Hepatocyte (in vitro differentiated cells): ENCODE results near the gene RNASE13. TPM values are rescaled to one million over a fixed set of nuclear protein-coding genes. Genes with fewer than 3 reads are reported as not detected.
A peak's percentile ranks its signal among the peaks of the same experiment; 100 is the strongest.

Source experiments
- DNase-seq: peaks from one replicate; pipeline ENCODE4 v3.0.0-alpha.2; 2016; ENCODE audit warnings: low spot score
- H2AFZ ChIP-seq: fragments of 200-600 bp; sonication (generic); 2 replicates; pipeline ENCODE4 v1.6.0; 2016; ENCODE audit warnings: antibody characterized with exemption, mild to moderate bottlenecking
- H3K27ac ChIP-seq: fragments of 200-600 bp; sonication (generic); 2 replicates; pipeline ENCODE4 v1.5.1; 2016; ENCODE audit warnings: mild to moderate bottlenecking
- H3K27me3 ChIP-seq: fragments of 200-600 bp; sonication (generic); 2 replicates; pipeline ENCODE4 v1.6.1; 2016
- H3K36me3 ChIP-seq: fragments of 200-600 bp; sonication (generic); replicated peaks from 2 replicates; pipeline ENCODE4 v1.5.1; 2016; ENCODE audit warnings: low read depth; ENCODE audit not compliant: insufficient read depth
- H3K4me1 ChIP-seq: fragments of 200-600 bp; sonication (generic); 2 replicates; pipeline ENCODE4 v1.5.1; 2016; ENCODE audit warnings: mild to moderate bottlenecking, moderate library complexity; ENCODE audit not compliant: insufficient read depth
- H3K4me2 ChIP-seq: fragments of 200-600 bp; sonication (generic); 2 replicates; pipeline ENCODE4 v1.6.0; 2016
- H3K4me3 ChIP-seq: fragments of 200-600 bp; sonication (generic); 2 replicates; pipeline ENCODE4 v1.5.1; 2016; ENCODE audit warnings: mild to moderate bottlenecking
- H3K79me2 ChIP-seq: fragments of 200-600 bp; sonication (generic); 2 replicates; pipeline ENCODE4 v1.6.0; 2017; ENCODE audit warnings: mild to moderate bottlenecking
- H3K9me2 ChIP-seq: fragments of 200-600 bp; sonication (generic); replicated peaks from 2 replicates; pipeline ENCODE4 v1.6.0; 2017; ENCODE audit warnings: mild to moderate bottlenecking; ENCODE audit not compliant: insufficient read depth
- H3K9me3 ChIP-seq: fragments of 200-600 bp; sonication (generic); 2 replicates; pipeline ENCODE4 v1.5.1; 2016; ENCODE audit warnings: low read depth, mild to moderate bottlenecking
- H4K20me1 ChIP-seq: fragments of 200-600 bp; sonication (generic); 2 replicates; pipeline ENCODE4 v1.6.0; 2016; ENCODE audit warnings: mild to moderate bottlenecking; ENCODE audit not compliant: insufficient read depth, poor library complexity, severe bottlenecking
- EZH2 ChIP-seq: fragments of 200-600 bp; sonication (generic); IDR thresholded peaks from 2 replicates; pipeline ENCODE4 v1.6.1; 2016; ENCODE audit warnings: antibody characterized with exemption, mild to moderate bottlenecking, borderline replicate concordance
- EZH2phosphoT487 ChIP-seq: fragments of 200-600 bp; sonication (generic); IDR thresholded peaks from one replicate; pipeline ENCODE4 v1.6.1; 2018; ENCODE audit warnings: antibody characterized with exemption, mild to moderate bottlenecking, low read depth, moderate library complexity; ENCODE audit not compliant: unreplicated experiment, severe bottlenecking
- WGBS: methylation state at CpG from one replicate; pipeline ENCODE4 v1.1.6; 2016; ENCODE audit warnings: low lambda C conversion rate; ENCODE audit errors: missing lambda C conversion rate; 5-methylcytosine and 5-hydroxymethylcytosine counted together
- polyA plus RNA-seq: library from polyadenylated mRNA; unstranded; fragments of >200 nt; fragmentation: Nextera tagmentation; extraction: Ambion mirVana; gene quantifications from 2 replicates; pipeline ENCODE4 v1.2.1, GENCODE V29; 2016
- total RNA-seq: library from RNA; depleted of rRNA; stranded (reverse); fragments of >200 nt; gene quantifications from 2 replicates; pipeline ENCODE4 v1.2.3, GENCODE V29; 2014
- TF ChIP-seq, protein P1 (sequence below): fragments of 200-600 bp; sonication (generic); IDR thresholded peaks from 2 replicates; pipeline ENCODE4 v1.5.1; 2016; ENCODE audit warnings: antibody characterized with exemption, mild to moderate bottlenecking; ENCODE audit not compliant: poor library complexity

RNASE13 gene
- total and polyA plus RNA-seq, 2 experiments from 2014 or later: not detected

GRCh38 chr14:21059842-21060613 is 25.4 kb upstream of the RNASE13 start:
- H3K9me2 ChIP-seq: no peaks in the 10 kb centered on the region
- H2AFZ ChIP-seq: no peak overlapping the region
- 87% methylated on average over 8 of the region's 8 CpGs for WGBS
- H4K20me1 ChIP-seq: no peaks in the 10 kb centered on the region
- peak overlapping the region; percentile 71 for H3K27ac ChIP-seq
- H3K79me2 ChIP-seq: no peaks in the 10 kb centered on the region
- no peaks in the 10 kb centered on the region for H3K9me3 ChIP-seq
- no peak for DNase-seq
- H3K36me3 ChIP-seq: no peaks in the 10 kb centered on the region
- peaks cover 23% of the 10 kb centered on the region for H3K4me1 ChIP-seq
- peak overlapping the region; percentile 51 for H3K4me2 ChIP-seq
- H3K4me3 ChIP-seq: no peak overlapping the region
- H3K27me3 ChIP-seq: no peaks in the 10 kb centered on the region
- no peak for TF ChIP-seq EZH2
- TF ChIP-seq, protein P1, sequence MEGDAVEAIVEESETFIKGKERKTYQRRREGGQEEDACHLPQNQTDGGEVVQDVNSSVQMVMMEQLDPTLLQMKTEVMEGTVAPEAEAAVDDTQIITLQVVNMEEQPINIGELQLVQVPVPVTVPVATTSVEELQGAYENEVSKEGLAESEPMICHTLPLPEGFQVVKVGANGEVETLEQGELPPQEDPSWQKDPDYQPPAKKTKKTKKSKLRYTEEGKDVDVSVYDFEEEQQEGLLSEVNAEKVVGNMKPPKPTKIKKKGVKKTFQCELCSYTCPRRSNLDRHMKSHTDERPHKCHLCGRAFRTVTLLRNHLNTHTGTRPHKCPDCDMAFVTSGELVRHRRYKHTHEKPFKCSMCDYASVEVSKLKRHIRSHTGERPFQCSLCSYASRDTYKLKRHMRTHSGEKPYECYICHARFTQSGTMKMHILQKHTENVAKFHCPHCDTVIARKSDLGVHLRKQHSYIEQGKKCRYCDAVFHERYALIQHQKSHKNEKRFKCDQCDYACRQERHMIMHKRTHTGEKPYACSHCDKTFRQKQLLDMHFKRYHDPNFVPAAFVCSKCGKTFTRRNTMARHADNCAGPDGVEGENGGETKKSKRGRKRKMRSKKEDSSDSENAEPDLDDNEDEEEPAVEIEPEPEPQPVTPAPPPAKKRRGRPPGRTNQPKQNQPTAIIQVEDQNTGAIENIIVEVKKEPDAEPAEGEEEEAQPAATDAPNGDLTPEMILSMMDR: no peak
- no peak for TF ChIP-seq EZH2phosphoT487

GRCh38 chr14:21058903-21059302 is 24.3 kb upstream of the RNASE13 start:
- Histone ChIP-seq H3K27ac (no peak overlapping the region), H3K4me3 (no peak overlapping the region), H3K27me3 (no peaks in the 10 kb centered on the region), H3K4me2 (no peak overlapping the region), H4K20me1 (no peaks in the 10 kb centered on the region), H3K36me3 (no peaks in the 10 kb centered on the region), H3K79me2 (no peaks in the 10 kb centered on the region), H2AFZ (no peak overlapping the region), H3K9me3 (no peaks in the 10 kb centered on the region), H3K9me2 (no peaks in the 10 kb centered on the region), H3K4me1 (peaks cover 23% of the 10 kb centered on the region)
- no peak for DNase-seq
- TF ChIP-seq, protein P1: no peak
- no peak for TF ChIP-seq EZH2
- no peak for TF ChIP-seq EZH2phosphoT487
- 85% methylated on average over 5 of the region's 5 CpGs for WGBS

DNA sequence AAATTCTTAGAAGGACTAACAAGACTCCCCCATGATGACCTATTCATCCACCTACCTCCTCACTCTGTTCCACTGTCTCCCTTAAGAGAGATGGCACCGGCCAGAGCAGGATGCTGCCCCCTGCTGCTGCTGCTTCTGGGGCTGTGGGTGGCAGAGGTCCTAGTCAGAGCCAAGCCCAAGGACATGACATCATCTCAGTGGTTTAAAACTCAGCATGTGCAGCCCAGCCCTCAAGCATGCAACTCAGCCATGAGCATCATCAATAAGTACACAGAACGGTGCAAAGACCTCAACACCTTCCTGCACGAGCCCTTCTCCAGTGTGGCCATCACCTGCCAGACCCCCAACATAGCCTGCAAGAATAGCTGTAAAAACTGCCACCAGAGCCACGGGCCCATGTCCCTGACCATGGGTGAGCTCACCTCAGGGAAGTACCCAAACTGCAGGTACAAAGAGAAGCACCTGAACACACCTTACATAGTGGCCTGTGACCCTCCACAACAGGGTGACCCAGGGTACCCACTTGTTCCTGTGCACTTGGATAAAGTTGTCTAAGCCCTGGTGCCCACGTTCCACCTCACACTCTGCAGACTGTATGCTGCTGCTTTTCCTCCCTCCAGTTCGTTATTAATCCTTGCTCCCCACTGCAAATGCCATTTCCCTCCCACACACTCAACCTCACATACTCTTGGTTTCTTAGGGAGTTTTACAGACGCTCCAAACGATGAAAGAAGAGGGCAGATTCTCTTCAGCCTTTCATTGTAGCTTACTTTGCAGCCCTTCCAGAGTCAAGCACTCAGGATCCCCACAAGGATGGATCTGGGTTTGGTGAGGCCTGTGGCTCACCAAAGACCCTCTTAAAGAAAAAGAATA is 23.4 kb upstream of the RNASE13 start, which contains the start of gene RNASE8:
Gene RNASE8, plus strand, starts transcription at position 20 of the 873 bp plus-strand sequence. Its CDS starts 71 bp downstream, at position 91.
- 84% methylated on average over 8 of the region's 8 CpGs for WGBS
- no peak within 1 kb of the TSS for H3K4me2 ChIP-seq

More for the DNA sequence above, 23.4 kb upstream of the RNASE13 start, which contains the start of gene RNASE8:
- Histone ChIP-seq H3K79me2 (no peaks in the 10 kb centered on the region), H3K36me3 (no peaks in the 10 kb centered on the region), H3K4me1 (peaks cover 16% of the 10 kb centered on the region), H3K4me3 (no peak within 1 kb of the TSS), H3K27me3 (no peaks in the 10 kb centered on the region), H2AFZ (no peak within 1 kb of the TSS), H3K27ac (no peak within 1 kb of the TSS), H4K20me1 (no peaks in the 10 kb centered on the region), H3K9me3 (no peaks in the 10 kb centered on the region), H3K9me2 (no peaks in the 10 kb centered on the region)
- TF ChIP-seq EZH2phosphoT487: no peak
- no peak for TF ChIP-seq EZH2
- TF ChIP-seq, protein P1: no peak
- no peak for DNase-seq
